HFFc6 (cell line): ENCODE data around the gene PLEKHG2. TPM values are rescaled to one million over a fixed set of nuclear protein-coding genes. Genes with fewer than 3 reads are reported as not detected.

Experiments
- DNase-seq: peaks from one replicate; pipeline ENCODE4 v3.0.0-alpha.2; 2018
- H3K27ac Mint-ChIP-seq: 2 replicates; pipeline ENCODE4 v1.8.0; 2020; ENCODE audit warnings: mild to moderate bottlenecking, mixed read lengths
- H3K27me3 Mint-ChIP-seq: 2 replicates; pipeline ENCODE4 v1.8.0; 2021; ENCODE audit warnings: mild to moderate bottlenecking, moderate library complexity, mixed read lengths; ENCODE audit not compliant: insufficient read depth
- H3K36me3 Mint-ChIP-seq: 2 replicates; pipeline ENCODE4 v1.8.0; 2021; ENCODE audit warnings: low read depth, mixed read lengths
- H3K4me1 Mint-ChIP-seq: 2 replicates; pipeline ENCODE4 v1.8.0; 2020; ENCODE audit warnings: low read depth, mixed read lengths
- H3K4me3 Mint-ChIP-seq: 2 replicates; pipeline ENCODE4 v1.8.0; 2020; ENCODE audit warnings: mild to moderate bottlenecking, moderate library complexity, mixed read lengths
- H3K9me3 Mint-ChIP-seq: 2 replicates; pipeline ENCODE4 v1.8.0; 2020; ENCODE audit warnings: mild to moderate bottlenecking, mixed read lengths
- total RNA-seq, 6 experiments: library from RNA; stranded (reverse); fragmentation: NEBNext Ultra II Directional; extraction: Animal tissue kit (Norgen Biotek cat#: 25700); gene quantifications; 2 replicates in 1 of 6; 3 replicates in 5 of 6; pipeline ENCODE4 v1.2.3, GENCODE V29; 2021
- TF ChIP-seq, protein P1 (sequence below): fragments of 200-600 bp; sonication (generic); IDR thresholded peaks from 2 replicates; pipeline ENCODE4 v1.5.0; 2021; ENCODE audit warnings: antibody characterized with exemption, mild to moderate bottlenecking

The PLEKHG2 gene
- total RNA-seq, 6 experiments from 2014 or later: 38.3 to 56.0 (median 45.7) TPM

GRCh38 chr19:39427707-39428106 is 15.2 kb downstream of the PLEKHG2 start:
- Mint-ChIP-seq H3K36me3 (peaks cover 13% of the 10 kb centered on the region), H3K4me1 (peaks cover 25% of the 10 kb centered on the region), H3K4me3 (no peak overlapping the region), H3K27me3 (peaks cover 14% of the 10 kb centered on the region), H3K9me3 (no peaks in the 10 kb centered on the region), H3K27ac (peak overlapping the region; percentile 93)
- TF ChIP-seq, protein P1, sequence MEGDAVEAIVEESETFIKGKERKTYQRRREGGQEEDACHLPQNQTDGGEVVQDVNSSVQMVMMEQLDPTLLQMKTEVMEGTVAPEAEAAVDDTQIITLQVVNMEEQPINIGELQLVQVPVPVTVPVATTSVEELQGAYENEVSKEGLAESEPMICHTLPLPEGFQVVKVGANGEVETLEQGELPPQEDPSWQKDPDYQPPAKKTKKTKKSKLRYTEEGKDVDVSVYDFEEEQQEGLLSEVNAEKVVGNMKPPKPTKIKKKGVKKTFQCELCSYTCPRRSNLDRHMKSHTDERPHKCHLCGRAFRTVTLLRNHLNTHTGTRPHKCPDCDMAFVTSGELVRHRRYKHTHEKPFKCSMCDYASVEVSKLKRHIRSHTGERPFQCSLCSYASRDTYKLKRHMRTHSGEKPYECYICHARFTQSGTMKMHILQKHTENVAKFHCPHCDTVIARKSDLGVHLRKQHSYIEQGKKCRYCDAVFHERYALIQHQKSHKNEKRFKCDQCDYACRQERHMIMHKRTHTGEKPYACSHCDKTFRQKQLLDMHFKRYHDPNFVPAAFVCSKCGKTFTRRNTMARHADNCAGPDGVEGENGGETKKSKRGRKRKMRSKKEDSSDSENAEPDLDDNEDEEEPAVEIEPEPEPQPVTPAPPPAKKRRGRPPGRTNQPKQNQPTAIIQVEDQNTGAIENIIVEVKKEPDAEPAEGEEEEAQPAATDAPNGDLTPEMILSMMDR: no peak
- no peak for DNase-seq

DNA sequence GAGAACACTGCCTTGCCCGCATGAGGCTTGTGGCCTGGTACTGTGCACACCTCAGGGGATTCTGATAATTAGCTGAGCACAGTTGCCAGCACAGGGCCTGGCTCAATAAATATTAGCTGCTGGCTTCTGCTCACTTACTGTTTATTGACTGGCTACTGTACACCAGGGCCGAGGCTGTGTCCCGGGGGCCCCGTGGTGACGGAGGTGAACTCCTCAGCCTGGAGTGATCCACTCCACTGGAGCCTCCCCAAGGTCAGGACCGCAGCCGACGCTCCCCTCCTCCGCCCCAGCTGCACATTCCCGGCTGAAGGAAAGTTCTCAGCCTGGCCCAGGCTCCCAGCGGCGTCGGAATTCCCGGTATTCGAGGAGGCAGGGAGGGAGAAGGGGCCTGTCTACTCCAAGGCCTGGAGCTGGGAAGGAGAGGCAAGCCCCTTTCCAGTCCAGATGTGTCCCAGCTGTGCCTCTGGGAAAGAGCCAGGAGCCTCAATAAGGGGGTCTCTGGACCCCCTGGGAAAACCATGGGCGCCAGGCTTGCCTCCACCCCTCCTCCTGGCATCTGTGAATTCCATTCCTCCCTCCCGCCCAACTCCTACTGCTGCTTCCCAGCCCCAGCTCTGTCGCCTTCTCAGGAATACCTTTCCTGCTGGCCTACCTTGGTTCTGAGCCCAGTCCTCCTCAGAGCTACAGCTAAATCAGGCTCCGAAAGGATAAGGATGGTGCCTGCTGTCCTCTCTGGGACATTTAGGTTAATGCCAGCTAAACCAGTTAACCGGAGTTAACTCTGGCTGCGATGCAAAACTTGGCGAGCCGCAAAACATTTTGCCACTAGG is 16.0 kb downstream of the PLEKHG2 start:
- H3K9me3 Mint-ChIP-seq: no peaks in the 10 kb centered on the region
- peak overlapping the region; percentile 93 for H3K27ac Mint-ChIP-seq
- peak; percentile 67 for DNase-seq
- TF ChIP-seq, protein P1: peak; percentile 13; the same call in 1 of the 2 replicates
- H3K27me3 Mint-ChIP-seq: peaks cover 14% of the 10 kb centered on the region
- peak overlapping the region; percentile 63 for H3K4me3 Mint-ChIP-seq
- peaks cover 32% of the 10 kb centered on the region for H3K4me1 Mint-ChIP-seq
- H3K36me3 Mint-ChIP-seq: peaks cover 21% of the 10 kb centered on the region

GRCh38 chr19:39430675-39431593 is 18.5 kb downstream of the PLEKHG2 start:
- H3K27ac Mint-ChIP-seq: peak overlapping the region; percentile 82
- peaks cover 24% of the 10 kb centered on the region for H3K27me3 Mint-ChIP-seq
- TF ChIP-seq, protein P1: no peak
- peaks cover 49% of the 10 kb centered on the region for H3K4me1 Mint-ChIP-seq
- peaks cover 6% of the 10 kb centered on the region for H3K9me3 Mint-ChIP-seq
- H3K36me3 Mint-ChIP-seq: peaks cover 32% of the 10 kb centered on the region
- peak overlapping the region; percentile 36; the same call in 1 of the 2 replicates for H3K4me3 Mint-ChIP-seq
- DNase-seq: peak; percentile 70

GRCh38 chr19:39432677-39433025 is 20.2 kb downstream of the PLEKHG2 start:
- DNase-seq: no peak
- TF ChIP-seq, protein P1: no peak
- H3K36me3 Mint-ChIP-seq: peaks cover 32% of the 10 kb centered on the region
- H3K27me3 Mint-ChIP-seq: peaks cover 26% of the 10 kb centered on the region
- H3K4me1 Mint-ChIP-seq: peaks cover 59% of the 10 kb centered on the region
- peak overlapping the region; percentile 98 for H3K27ac Mint-ChIP-seq
- H3K9me3 Mint-ChIP-seq: peaks cover 6% of the 10 kb centered on the region
- H3K4me3 Mint-ChIP-seq: no peak overlapping the region; the same call in 1 of the 2 replicates

- peak overlapping the region; percentile 98 for H3K27ac Mint-ChIP-seq
- TF ChIP-seq, protein P1: no peak
- peaks cover 6% of the 10 kb centered on the region for H3K9me3 Mint-ChIP-seq
- peak overlapping the region; percentile 100 for H3K4me3 Mint-ChIP-seq
- H3K4me1 Mint-ChIP-seq: peaks cover 57% of the 10 kb centered on the region
- H3K36me3 Mint-ChIP-seq: peaks cover 32% of the 10 kb centered on the region
- peaks cover 25% of the 10 kb centered on the region for H3K27me3 Mint-ChIP-seq
- DNase-seq: no peak
These were observed 21.1 kb downstream of the PLEKHG2 start for GRCh38 chr19:39433480-39434079.
